Thoracic aorta (tissue), 2 donors: ENCODE measurements around the gene INTS2. TPM values are rescaled to one million over a fixed set of nuclear protein-coding genes. Genes with fewer than 3 reads are reported as not detected.
"Not testable (repeated sequence)": the region's sequence is repeated elsewhere in the genome, so short reads cannot be mapped to it uniquely, and the experiment has no call there.

Source experiments
- ATAC-seq: fragments of 150-250 bp; one replicate; pipeline ENCODE4 v1.8.0; 2017; ENCODE audit warnings: low read depth; ENCODE audit not compliant: insufficient number of reproducible peaks, low FRiP score
- DNase-seq: peaks from one replicate; pipeline ENCODE4 v3.0.0-alpha.2; 2020; ENCODE audit warnings: low spot score
- H3K27ac ChIP-seq, 2 donors: fragments of 200-600 bp; sonication (generic); 1 replicate in 1 of 2; 2 replicates in 1 of 2; pipeline ENCODE4 v1.5.1; 2016; ENCODE audit warnings: mild to moderate bottlenecking in 2 of 2, moderate library complexity in 2 of 2
- H3K27me3 ChIP-seq: fragments of 200-600 bp; sonication (generic); replicated peaks from 2 replicates; pipeline ENCODE4 v1.6.0; 2016; ENCODE audit warnings: mild to moderate bottlenecking; ENCODE audit not compliant: insufficient read depth
- H3K36me3 ChIP-seq: fragments of 200-600 bp; sonication (generic); one replicate; pipeline ENCODE4 v1.5.1; 2016
- H3K4me1 ChIP-seq, 2 donors: fragments of 200-600 bp; sonication (generic); 1 replicate in 1 of 2; 2 replicates in 1 of 2; pipeline versions ENCODE4 v1.5.1 to v1.6.0; 2016; ENCODE audit warnings: low read depth in 2 of 2, mild to moderate bottlenecking in 1 of 2; ENCODE audit not compliant: control insufficient read depth in 1 of 2
- H3K4me3 ChIP-seq: fragments of 200-600 bp; sonication (generic); 2 replicates; pipeline ENCODE4 v1.5.1; 2016; ENCODE audit warnings: mild to moderate bottlenecking
- H3K9me3 ChIP-seq: fragments of 200-600 bp; sonication (generic); 2 replicates; pipeline ENCODE4 v1.5.1; 2016
- CTCF ChIP-seq: fragments of 200-600 bp; sonication (generic); IDR thresholded peaks from one replicate; pipeline ENCODE4 v1.5.1; 2019; ENCODE audit warnings: antibody characterized with exemption
- total RNA-seq, 2 donors: library from RNA; depleted of rRNA; stranded (reverse); fragments of >200 nt; gene quantifications; one replicate each; pipeline versions ENCODE4 v1.1.0 to v1.2.3, GENCODE V29; 2016

INTS2 gene
- total RNA-seq, 2 donors from 2014 or later, result 13.8 to 19.8 TPM

- Histone ChIP-seq H3K27me3 (no peaks in the 10 kb centered on the region), H3K36me3 (no peaks in the 10 kb centered on the region), H3K27ac (no peak overlapping the region), H3K4me1 (no peaks in the 10 kb centered on the region), H3K4me3 (no peak overlapping the region), H3K9me3 (no peaks in the 10 kb centered on the region)
- ATAC-seq (no peak), DNase-seq (no peak)
- TF ChIP-seq CTCF, result no peak
These were observed 102.2 kb downstream of the INTS2 start for GRCh38 chr17:61825448-61826137.

- H3K36me3 ChIP-seq, result no peaks in the 10 kb centered on the region
- no peak for DNase-seq
- no peak overlapping the region for H3K27ac ChIP-seq
- no peaks in the 10 kb centered on the region for H3K27me3 ChIP-seq
- no peak for TF ChIP-seq CTCF
- H3K4me3 ChIP-seq, result no peak overlapping the region
- no peak for ATAC-seq
- no peaks in the 10 kb centered on the region for H3K9me3 ChIP-seq
- H3K4me1 ChIP-seq, result no peaks in the 10 kb centered on the region
These were observed 105.2 kb downstream of the INTS2 start for GRCh38 chr17:61822326-61823285.

GRCh38 chr17:61821655-61822054 is 106.1 kb downstream of the INTS2 start:
- no peaks in the 10 kb centered on the region for H3K9me3 ChIP-seq
- H3K4me1 ChIP-seq, result no peaks in the 10 kb centered on the region
- no peak overlapping the region for H3K4me3 ChIP-seq
- ATAC-seq, result no peak
- H3K27ac ChIP-seq, result no peak overlapping the region
- H3K36me3 ChIP-seq, result no peaks in the 10 kb centered on the region
- TF ChIP-seq CTCF, result no peak
- no peaks in the 10 kb centered on the region for H3K27me3 ChIP-seq
- no peak for DNase-seq

- not testable (repeated sequence) for H3K27ac ChIP-seq, ATAC-seq, DNase-seq, H3K27me3 ChIP-seq, H3K4me1 ChIP-seq, H3K9me3 ChIP-seq, H3K36me3 ChIP-seq, H3K4me3 ChIP-seq
These were observed 108.5 kb downstream of the INTS2 start for GRCh38 chr17:61819265-61819664.

- ATAC-seq, result no peak
- Histone ChIP-seq H3K9me3 (no peaks in the 10 kb centered on the region), H3K27ac (no peak overlapping the region), H3K4me1 (no peaks in the 10 kb centered on the region), H3K36me3 (no peaks in the 10 kb centered on the region), H3K27me3 (no peaks in the 10 kb centered on the region), H3K4me3 (no peak overlapping the region)
- DNase-seq, result no peak
- no peak for TF ChIP-seq CTCF
These were observed 109.6 kb downstream of the INTS2 start for GRCh38 chr17:61818225-61818624.
